ENCODE data around the gene PSTPIP2.

GRCh38 chr18:46097431-46097800, 25.4 kb upstream of the PSTPIP2 start:
- no peak for TF ChIP-seq CTCF (conservative IDR thresholded peaks at IDR 0.05; ENCODE audit: low read depth, low read length)
- TF ChIP-seq RAD21 (IDR thresholded peaks at IDR 0.05; ENCODE audit: low read length): no peak
- no peak for TF ChIP-seq NFE2L2 (IDR thresholded peaks at IDR 0.05; ENCODE audit: low read depth, low read length)
- no peak for TF ChIP-seq MAFK (IDR thresholded peaks at IDR 0.05; ENCODE audit: low read depth, low read length)
- TF ChIP-seq POLR2A (IDR thresholded peaks at IDR 0.05; ENCODE audit: low read depth, low read length): no peak
- TF ChIP-seq ELK1 (IDR thresholded peaks at IDR 0.05; ENCODE audit: borderline replicate concordance, low read depth, low read length): no peak
- TF ChIP-seq MAZ (IDR thresholded peaks at IDR 0.05; ENCODE audit: borderline replicate concordance, low read depth, low read length): no peak
- TF ChIP-seq RFX5 (IDR thresholded peaks at IDR 0.05; ENCODE audit: low read depth, low read length): no peak
- TF ChIP-seq USF2 (IDR thresholded peaks at IDR 0.05; ENCODE audit: low read depth, low read length): no peak

All from IMR-90 (cell line).